HepG2 (cell line): ENCODE measurements around the gene STARD6. TPM values are rescaled to one million over a fixed set of nuclear protein-coding genes. Genes with fewer than 3 reads are reported as not detected.

Experiments used
- CAMTA2 ChIP-seq: sonication (generic); formaldehyde crosslinking; IDR thresholded peaks from 2 replicates; pipeline ENCODE4 v1.4.0; 2020; ENCODE audit warnings: mild to moderate bottlenecking, missing genetic modification reagents, borderline replicate concordance
- DNMT1 ChIP-seq: sonication (generic); formaldehyde crosslinking; IDR thresholded peaks from 2 replicates; pipeline ENCODE4 v1.5.1; 2020; ENCODE audit warnings: mild to moderate bottlenecking, missing genetic modification reagents
- DR1 ChIP-seq: sonication (generic); formaldehyde crosslinking; IDR thresholded peaks from 2 replicates; pipeline ENCODE4 v1.8.0; 2021; ENCODE audit warnings: mild to moderate bottlenecking, missing genetic modification reagents, inconsistent platforms
- KDM1A ChIP-seq: IDR thresholded peaks from 2 replicates; pipeline ENCODE4 v1.6.1; 2016; ENCODE audit warnings: missing compliant biosample characterization
- MTF2 ChIP-seq: sonication (generic); formaldehyde crosslinking; IDR thresholded peaks from 2 replicates; pipeline ENCODE4 v1.5.0; 2020; ENCODE audit warnings: missing genetic modification reagents, borderline replicate concordance
- NCOR1 ChIP-seq: fragments of 200-600 bp; sonication (generic); IDR thresholded peaks from 2 replicates; pipeline ENCODE4 v1.7.0; 2017; ENCODE audit warnings: antibody characterized with exemption, low read length, borderline replicate concordance
- NFYC ChIP-seq: IDR thresholded peaks from 2 replicates; pipeline ENCODE4 v1.6.1; 2016; ENCODE audit warnings: missing genetic modification reagents, missing compliant biosample characterization
- RELA ChIP-seq: sonication (generic); formaldehyde crosslinking; IDR thresholded peaks from 2 replicates; pipeline ENCODE4 v1.4.0; 2020; ENCODE audit warnings: missing genetic modification reagents
- REPIN1 ChIP-seq: sonication (generic); formaldehyde crosslinking; IDR thresholded peaks from 2 replicates; pipeline ENCODE4 v1.8.0; 2022; ENCODE audit warnings: missing genetic modification reagents, low read depth, mild to moderate bottlenecking, borderline replicate concordance
- ZFP82 ChIP-seq: sonication (generic); formaldehyde crosslinking; IDR thresholded peaks from 2 replicates; pipeline ENCODE4 v1.5.1; 2020; ENCODE audit warnings: mild to moderate bottlenecking, missing genetic modification reagents, borderline replicate concordance
- ZFYVE20 ChIP-seq: sonication (generic); formaldehyde crosslinking; IDR thresholded peaks from 2 replicates; pipeline ENCODE4 v1.8.0; 2023; ENCODE audit warnings: low read depth, mild to moderate bottlenecking, moderate library complexity, missing genetic modification reagents, borderline replicate concordance
- polyA plus RNA-seq, 8 experiments: library from polyadenylated mRNA; depleted of rRNA in 3 of 8; stranded (reverse) in 7 of 8; unstranded in 1 of 8; fragments of >200 nt; fragmentation: Illumina TruSeq in 4 of 8; extraction: Trizol in 4 of 8; gene quantifications; 2 replicates each; pipeline versions ENCODE4 v1.2.1 to v1.2.3, GENCODE V29; 2011 to 2016; ENCODE audit warnings: low read depth in 4 of 8, missing spikeins in 1 of 8, mixed read lengths in 1 of 8; ENCODE audit not compliant: insufficient read depth in 1 of 8
- total RNA-seq, 5 experiments: library from RNA; depleted of rRNA; stranded (reverse); fragments of >200 nt; fragmentation: Illumina TruSeq; extraction: Trizol; gene quantifications; 2 replicates each; pipeline ENCODE4 v1.2.3, GENCODE V29; 2016; ENCODE audit warnings: low read depth in 1 of 5
- TF ChIP-seq, protein P1 (sequence below): sonication (generic); formaldehyde crosslinking; IDR thresholded peaks from 2 replicates; pipeline ENCODE4 v1.4.0; 2020; ENCODE audit warnings: missing genetic modification reagents
- TF ChIP-seq, protein P2 (sequence below): sonication (generic); formaldehyde crosslinking; IDR thresholded peaks from 2 replicates; pipeline ENCODE4 v1.4.0; 2020; ENCODE audit warnings: missing genetic modification reagents, borderline replicate concordance
- TF ChIP-seq, protein P3 (sequence below): sonication (generic); formaldehyde crosslinking; IDR thresholded peaks from 2 replicates; pipeline ENCODE4 v1.5.1; 2020; ENCODE audit warnings: mild to moderate bottlenecking, missing genetic modification reagents
- TF ChIP-seq, protein P4 (sequence below): sonication (generic); formaldehyde crosslinking; IDR thresholded peaks from 2 replicates; pipeline ENCODE4 v1.4.0; 2020; ENCODE audit warnings: missing genetic modification reagents

STARD6 gene
- total and polyA plus RNA-seq, 2 of the 13 experiments (the other 11 are each of a cell fraction or from before 2014, with no cell fraction given) = not detected

DNA sequence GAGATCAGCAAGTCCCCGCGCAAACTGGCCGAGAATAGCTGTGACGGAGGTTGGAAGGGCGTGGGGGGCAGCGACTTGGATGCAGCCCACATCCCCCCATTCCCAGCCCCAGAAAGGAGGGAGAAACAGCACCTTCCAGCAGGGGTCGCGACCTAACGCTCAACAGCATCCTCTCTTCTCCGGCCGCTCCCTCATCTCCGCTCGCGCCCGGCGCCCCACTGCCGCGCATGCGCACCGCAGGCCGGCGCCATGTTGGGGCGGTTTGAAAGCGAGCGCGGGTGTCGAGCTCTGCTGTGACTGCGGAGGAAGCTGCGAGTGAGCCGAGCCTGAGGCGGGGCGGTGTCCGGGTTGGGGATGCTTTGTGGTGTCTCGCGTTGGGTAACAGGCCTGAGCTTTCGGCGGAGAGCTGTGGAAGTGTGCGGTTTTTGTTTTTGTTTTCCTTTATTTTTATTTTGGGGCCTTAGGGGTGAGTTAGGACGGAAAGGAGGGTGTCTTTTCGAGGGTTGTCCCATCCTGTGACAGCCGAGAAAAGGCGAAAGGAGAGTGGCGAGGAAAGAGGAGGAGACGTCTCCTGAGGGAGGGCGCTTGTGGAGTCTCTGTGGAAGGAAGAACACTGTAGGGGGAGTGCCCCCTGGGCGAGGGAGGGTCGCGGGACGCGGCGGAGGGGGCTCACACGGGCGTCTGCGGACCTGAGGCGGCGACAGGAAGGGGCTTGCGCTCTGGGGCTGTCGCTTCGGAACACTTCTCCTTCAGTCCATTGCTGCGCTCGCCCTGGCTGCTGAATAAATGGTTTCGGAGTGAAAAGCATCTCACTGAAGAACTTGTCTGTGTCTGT lies at the start of gene STARD6, which contains the start of gene C18orf54 (continued):
- TF ChIP-seq REPIN1 = peak; percentile 54; the same call in 1 of the 2 replicates
- TF ChIP-seq DR1 (CRISPR knock-in tag) = no peak
- TF ChIP-seq, protein P1, sequence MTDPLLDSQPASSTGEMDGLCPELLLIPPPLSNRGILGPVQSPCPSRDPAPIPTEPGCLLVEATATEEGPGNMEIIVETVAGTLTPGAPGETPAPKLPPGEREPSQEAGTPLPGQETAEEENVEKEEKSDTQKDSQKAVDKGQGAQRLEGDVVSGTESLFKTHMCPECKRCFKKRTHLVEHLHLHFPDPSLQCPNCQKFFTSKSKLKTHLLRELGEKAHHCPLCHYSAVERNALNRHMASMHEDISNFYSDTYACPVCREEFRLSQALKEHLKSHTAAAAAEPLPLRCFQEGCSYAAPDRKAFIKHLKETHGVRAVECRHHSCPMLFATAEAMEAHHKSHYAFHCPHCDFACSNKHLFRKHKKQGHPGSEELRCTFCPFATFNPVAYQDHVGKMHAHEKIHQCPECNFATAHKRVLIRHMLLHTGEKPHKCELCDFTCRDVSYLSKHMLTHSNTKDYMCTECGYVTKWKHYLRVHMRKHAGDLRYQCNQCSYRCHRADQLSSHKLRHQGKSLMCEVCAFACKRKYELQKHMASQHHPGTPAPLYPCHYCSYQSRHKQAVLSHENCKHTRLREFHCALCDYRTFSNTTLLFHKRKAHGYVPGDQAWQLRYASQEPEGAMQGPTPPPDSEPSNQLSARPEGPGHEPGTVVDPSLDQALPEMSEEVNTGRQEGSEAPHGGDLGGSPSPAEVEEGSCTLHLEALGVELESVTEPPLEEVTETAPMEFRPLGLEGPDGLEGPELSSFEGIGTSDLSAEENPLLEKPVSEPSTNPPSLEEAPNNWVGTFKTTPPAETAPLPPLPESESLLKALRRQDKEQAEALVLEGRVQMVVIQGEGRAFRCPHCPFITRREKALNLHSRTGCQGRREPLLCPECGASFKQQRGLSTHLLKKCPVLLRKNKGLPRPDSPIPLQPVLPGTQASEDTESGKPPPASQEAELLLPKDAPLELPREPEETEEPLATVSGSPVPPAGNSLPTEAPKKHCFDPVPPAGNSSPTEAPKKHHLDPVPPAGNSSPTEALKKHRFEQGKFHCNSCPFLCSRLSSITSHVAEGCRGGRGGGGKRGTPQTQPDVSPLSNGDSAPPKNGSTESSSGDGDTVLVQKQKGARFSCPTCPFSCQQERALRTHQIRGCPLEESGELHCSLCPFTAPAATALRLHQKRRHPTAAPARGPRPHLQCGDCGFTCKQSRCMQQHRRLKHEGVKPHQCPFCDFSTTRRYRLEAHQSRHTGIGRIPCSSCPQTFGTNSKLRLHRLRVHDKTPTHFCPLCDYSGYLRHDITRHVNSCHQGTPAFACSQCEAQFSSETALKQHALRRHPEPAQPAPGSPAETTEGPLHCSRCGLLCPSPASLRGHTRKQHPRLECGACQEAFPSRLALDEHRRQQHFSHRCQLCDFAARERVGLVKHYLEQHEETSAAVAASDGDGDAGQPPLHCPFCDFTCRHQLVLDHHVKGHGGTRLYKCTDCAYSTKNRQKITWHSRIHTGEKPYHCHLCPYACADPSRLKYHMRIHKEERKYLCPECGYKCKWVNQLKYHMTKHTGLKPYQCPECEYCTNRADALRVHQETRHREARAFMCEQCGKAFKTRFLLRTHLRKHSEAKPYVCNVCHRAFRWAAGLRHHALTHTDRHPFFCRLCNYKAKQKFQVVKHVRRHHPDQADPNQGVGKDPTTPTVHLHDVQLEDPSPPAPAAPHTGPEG (CRISPR knock-in tag) = no peak
- TF ChIP-seq NFYC = no peak
- peak; percentile 67; the same call in 1 of the 2 replicates for TF ChIP-seq KDM1A
- TF ChIP-seq CAMTA2 (CRISPR knock-in tag) = no peak
- TF ChIP-seq ZFYVE20 = no peak
- TF ChIP-seq, protein P2, sequence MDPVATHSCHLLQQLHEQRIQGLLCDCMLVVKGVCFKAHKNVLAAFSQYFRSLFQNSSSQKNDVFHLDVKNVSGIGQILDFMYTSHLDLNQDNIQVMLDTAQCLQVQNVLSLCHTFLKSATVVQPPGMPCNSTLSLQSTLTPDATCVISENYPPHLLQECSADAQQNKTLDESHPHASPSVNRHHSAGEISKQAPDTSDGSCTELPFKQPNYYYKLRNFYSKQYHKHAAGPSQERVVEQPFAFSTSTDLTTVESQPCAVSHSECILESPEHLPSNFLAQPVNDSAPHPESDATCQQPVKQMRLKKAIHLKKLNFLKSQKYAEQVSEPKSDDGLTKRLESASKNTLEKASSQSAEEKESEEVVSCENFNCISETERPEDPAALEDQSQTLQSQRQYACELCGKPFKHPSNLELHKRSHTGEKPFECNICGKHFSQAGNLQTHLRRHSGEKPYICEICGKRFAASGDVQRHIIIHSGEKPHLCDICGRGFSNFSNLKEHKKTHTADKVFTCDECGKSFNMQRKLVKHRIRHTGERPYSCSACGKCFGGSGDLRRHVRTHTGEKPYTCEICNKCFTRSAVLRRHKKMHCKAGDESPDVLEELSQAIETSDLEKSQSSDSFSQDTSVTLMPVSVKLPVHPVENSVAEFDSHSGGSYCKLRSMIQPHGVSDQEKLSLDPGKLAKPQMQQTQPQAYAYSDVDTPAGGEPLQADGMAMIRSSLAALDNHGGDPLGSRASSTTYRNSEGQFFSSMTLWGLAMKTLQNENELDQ (CRISPR knock-in tag) = no peak
- TF ChIP-seq DNMT1 (CRISPR knock-in tag) = no peak
- no peak for TF ChIP-seq ZFP82 (CRISPR knock-in tag)
- 0 out of 2 replicates have a peak, but pooled peaks have one; percentile 56 for TF ChIP-seq MTF2 (CRISPR knock-in tag)
- TF ChIP-seq, protein P3, sequence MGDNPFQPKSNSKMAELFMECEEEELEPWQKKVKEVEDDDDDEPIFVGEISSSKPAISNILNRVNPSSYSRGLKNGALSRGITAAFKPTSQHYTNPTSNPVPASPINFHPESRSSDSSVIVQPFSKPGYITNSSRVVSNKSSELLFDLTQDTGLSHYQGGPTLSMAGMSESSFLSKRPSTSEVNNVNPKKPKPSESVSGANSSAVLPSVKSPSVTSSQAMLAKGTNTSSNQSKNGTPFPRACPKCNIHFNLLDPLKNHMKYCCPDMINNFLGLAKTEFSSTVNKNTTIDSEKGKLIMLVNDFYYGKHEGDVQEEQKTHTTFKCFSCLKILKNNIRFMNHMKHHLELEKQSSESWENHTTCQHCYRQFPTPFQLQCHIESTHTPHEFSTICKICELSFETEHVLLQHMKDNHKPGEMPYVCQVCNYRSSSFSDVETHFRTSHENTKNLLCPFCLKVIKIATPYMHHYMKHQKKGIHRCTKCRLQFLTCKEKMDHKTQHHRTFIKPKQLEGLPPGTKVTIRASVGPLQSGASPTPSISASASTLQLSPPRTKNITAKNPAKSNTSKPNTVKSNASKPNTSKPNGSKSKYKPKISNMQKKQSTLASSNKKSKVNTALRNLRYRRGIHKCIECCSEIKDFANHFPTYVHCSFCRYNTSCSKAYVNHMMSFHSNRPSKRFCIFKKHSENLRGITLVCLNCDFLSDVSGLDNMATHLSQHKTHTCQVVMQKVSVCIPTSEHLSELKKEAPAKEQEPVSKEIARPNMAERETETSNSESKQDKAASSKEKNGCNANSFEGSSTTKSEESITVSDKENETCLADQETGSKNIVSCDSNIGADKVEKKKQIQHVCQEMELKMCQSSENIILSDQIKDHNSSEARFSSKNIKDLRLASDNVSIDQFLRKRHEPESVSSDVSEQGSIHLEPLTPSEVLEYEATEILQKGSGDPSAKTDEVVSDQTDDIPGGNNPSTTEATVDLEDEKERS (CRISPR knock-in tag) = no peak
- TF ChIP-seq NCOR1 = no peak
- TF ChIP-seq RELA (CRISPR knock-in tag) = no peak
- TF ChIP-seq, protein P4, sequence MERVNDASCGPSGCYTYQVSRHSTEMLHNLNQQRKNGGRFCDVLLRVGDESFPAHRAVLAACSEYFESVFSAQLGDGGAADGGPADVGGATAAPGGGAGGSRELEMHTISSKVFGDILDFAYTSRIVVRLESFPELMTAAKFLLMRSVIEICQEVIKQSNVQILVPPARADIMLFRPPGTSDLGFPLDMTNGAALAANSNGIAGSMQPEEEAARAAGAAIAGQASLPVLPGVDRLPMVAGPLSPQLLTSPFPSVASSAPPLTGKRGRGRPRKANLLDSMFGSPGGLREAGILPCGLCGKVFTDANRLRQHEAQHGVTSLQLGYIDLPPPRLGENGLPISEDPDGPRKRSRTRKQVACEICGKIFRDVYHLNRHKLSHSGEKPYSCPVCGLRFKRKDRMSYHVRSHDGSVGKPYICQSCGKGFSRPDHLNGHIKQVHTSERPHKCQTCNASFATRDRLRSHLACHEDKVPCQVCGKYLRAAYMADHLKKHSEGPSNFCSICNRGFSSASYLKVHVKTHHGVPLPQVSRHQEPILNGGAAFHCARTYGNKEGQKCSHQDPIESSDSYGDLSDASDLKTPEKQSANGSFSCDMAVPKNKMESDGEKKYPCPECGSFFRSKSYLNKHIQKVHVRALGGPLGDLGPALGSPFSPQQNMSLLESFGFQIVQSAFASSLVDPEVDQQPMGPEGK (CRISPR knock-in tag) = peak; percentile 65
